Measurements from ENCODE around the gene GHRHR.

DNA sequence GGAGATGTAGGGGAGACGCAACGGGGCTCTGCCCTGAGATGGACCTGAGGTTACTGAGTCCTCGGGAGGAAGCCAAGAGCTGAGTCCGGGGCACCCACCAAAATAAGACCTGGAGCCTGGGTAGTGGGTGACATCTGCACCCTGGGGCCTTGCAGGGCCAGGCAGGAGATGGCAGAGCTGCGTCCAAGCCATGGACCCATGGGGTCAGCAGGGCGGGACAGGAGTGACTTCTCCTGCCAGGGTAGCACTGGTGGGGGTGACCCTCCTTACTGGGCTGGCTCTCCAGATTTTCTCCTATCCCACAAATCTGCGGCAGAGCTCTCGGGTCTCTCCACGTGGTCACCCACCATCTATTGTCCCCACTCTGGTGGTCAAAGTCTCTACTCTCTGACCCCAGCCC, 2.1 kb downstream of the GHRHR start:
- TF ChIP-seq, protein P1, sequence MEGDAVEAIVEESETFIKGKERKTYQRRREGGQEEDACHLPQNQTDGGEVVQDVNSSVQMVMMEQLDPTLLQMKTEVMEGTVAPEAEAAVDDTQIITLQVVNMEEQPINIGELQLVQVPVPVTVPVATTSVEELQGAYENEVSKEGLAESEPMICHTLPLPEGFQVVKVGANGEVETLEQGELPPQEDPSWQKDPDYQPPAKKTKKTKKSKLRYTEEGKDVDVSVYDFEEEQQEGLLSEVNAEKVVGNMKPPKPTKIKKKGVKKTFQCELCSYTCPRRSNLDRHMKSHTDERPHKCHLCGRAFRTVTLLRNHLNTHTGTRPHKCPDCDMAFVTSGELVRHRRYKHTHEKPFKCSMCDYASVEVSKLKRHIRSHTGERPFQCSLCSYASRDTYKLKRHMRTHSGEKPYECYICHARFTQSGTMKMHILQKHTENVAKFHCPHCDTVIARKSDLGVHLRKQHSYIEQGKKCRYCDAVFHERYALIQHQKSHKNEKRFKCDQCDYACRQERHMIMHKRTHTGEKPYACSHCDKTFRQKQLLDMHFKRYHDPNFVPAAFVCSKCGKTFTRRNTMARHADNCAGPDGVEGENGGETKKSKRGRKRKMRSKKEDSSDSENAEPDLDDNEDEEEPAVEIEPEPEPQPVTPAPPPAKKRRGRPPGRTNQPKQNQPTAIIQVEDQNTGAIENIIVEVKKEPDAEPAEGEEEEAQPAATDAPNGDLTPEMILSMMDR (IDR thresholded peaks at IDR 0.05) = no peak
- no peak for TF ChIP-seq POLR2A (IDR thresholded peaks at IDR 0.05)

All from esophagus squamous epithelium (tissue), 4 donors.